ENCODE data around the gene WBP4. TPM values are rescaled to one million over a fixed set of nuclear protein-coding genes. Genes with fewer than 3 reads are reported as not detected.
A peak's percentile ranks its signal among the peaks of the same experiment; 100 is the strongest.

WBP4 gene
- total and polyA plus RNA-seq, 12 donors: 13.0 to 45.1 (median 21.8) TPM

DNA sequence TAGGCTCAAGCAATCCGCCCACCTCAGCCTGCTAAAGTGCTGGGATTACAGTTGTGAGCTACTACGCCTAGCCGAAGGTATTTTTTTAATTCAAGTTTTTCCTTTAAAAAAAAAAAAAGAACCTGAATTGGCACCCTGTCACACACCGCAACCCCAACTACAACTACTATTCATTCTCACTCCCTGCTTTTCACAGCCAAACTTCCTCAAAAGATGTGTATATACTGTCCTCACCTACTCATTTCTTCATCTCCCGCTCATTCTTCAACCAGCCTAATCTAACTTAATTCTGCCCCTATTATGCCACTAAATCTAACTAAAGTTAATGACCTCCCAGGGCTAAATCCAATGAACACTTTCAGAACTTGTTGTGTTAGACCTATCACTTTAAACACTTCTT, 12.7 kb upstream of the WBP4 start:
- intact Hi-C loops (cut with DNase I): no loop called here
- WGBS, 2 donors: 97 to 98% methylated on average over 5 of the region's 5 CpGs
- ATAC-seq: no peak
- no peak for DNase-seq
- Histone ChIP-seq H3K36me3 (peaks cover 0 to 10% (median 0%) of the 10 kb centered on the region in 9 donors), H3K4me1 (peaks cover 3 to 50% (median 41%) of the 10 kb centered on the region in 9 donors), H3K27ac (no peak overlapping the region), H3K27me3 (no peaks in the 10 kb centered on the region), H3K4me3 (no peak overlapping the region), H3K9me3 (peaks cover 0 to 19% (median 0%) of the 10 kb centered on the region in 11 donors)
- TF ChIP-seq, protein P1, sequence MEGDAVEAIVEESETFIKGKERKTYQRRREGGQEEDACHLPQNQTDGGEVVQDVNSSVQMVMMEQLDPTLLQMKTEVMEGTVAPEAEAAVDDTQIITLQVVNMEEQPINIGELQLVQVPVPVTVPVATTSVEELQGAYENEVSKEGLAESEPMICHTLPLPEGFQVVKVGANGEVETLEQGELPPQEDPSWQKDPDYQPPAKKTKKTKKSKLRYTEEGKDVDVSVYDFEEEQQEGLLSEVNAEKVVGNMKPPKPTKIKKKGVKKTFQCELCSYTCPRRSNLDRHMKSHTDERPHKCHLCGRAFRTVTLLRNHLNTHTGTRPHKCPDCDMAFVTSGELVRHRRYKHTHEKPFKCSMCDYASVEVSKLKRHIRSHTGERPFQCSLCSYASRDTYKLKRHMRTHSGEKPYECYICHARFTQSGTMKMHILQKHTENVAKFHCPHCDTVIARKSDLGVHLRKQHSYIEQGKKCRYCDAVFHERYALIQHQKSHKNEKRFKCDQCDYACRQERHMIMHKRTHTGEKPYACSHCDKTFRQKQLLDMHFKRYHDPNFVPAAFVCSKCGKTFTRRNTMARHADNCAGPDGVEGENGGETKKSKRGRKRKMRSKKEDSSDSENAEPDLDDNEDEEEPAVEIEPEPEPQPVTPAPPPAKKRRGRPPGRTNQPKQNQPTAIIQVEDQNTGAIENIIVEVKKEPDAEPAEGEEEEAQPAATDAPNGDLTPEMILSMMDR (IDR thresholded peaks at IDR 0.05): no peak

DNA sequence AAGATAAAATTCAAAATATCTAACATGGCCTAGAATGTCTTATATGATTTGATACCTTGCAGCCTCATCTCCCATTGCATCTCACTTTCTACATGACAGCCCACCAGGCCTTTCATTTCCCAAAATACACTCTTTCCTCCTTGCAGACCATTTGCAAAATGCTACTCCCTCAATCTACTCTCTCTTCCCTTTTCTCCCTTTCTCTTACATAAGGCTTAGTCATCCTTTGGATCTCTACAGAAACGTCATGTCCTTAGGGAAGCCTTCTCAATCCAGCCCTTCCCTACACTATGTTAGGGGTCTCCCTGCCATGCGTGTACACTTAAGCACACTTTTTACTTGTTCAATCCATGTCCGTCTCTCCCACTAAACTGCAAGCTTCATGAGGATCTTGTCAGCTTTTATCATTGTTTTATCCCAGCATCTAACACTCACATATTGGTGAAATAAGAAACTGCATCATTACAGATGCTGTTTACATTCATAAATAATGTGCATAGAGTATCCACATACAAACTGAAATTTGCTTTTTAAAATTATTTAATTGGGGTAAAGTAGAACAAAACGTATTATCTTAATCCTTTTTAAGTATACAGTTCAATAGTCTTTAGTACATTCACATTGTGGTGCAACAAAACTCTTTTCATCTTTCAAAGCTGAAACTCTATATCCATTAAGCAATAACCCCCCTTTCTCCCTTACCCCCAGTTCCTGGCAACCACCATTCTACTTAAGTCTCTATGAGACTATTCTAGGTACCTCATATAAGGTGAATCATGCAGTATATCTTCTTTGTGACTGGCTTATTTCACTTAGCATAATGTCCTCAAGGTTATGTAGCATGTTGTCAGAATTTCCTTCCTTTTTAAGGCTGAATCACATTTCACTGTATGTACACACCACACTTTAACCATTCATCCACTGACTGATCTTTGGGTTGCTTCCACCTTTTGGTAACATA, 11.5 kb upstream of the WBP4 start:
- DNase-seq (no peak), ATAC-seq (peak in 3 of 8 donors; percentile 28 to 42 (median 29))
- TF ChIP-seq, protein P1 (IDR thresholded peaks at IDR 0.05): no peak
- Histone ChIP-seq H3K4me3 (no peak overlapping the region), H3K36me3 (peaks cover 0 to 10% (median 0%) of the 10 kb centered on the region in 9 donors), H3K27me3 (no peaks in the 10 kb centered on the region), H3K4me1 (peaks cover 3 to 61% (median 53%) of the 10 kb centered on the region in 9 donors), H3K27ac (peak overlapping the region in 1 of 10 donors; percentile 51), H3K9me3 (peaks cover 0 to 10% (median 0%) of the 10 kb centered on the region in 11 donors)
- 87 to 90% methylated on average over 4 of the region's 4 CpGs for WGBS, 2 donors
- intact Hi-C loops (cut with DNase I): loop anchor here in 5 of 10 donors (10.0 kb wide), 4 partner anchors 55 to 275 kb away; partner anchors contain the start of gene MRPS31 (in 1 of the 5)

DNA sequence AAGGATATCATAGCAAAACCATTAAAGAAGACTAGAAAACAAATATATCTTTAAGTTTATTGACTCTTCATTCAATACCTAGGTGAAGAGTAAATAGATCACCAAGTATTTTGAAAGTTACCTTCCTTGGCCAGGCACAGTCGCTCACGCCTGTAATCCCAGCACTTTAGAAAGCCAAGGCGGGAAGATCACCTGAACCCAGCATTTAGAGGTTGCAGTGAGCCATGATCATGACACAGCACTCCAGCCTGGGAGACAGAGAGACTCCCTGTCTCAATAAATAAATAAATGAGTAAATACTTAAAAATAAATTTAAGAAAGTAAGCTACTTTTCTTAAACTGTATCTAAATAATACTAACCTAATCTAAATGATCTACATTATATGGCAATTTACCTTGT, 8.9 kb upstream of the WBP4 start:
- H3K27me3 ChIP-seq: no peaks in the 10 kb centered on the region
- H3K9me3 ChIP-seq: peaks cover 0 to 10% (median 0%) of the 10 kb centered on the region in 11 donors
- no peak overlapping the region for H3K4me3 ChIP-seq
- DNase-seq (no peak), ATAC-seq (peak in 2 of 8 donors; percentile 38 to 44)
- WGBS, 2 donors: 91% methylated on average over 3 of the region's 3 CpGs
- peaks cover 0 to 8% (median 0%) of the 10 kb centered on the region in 9 donors for H3K36me3 ChIP-seq
- peaks cover 3 to 88% (median 79%) of the 10 kb centered on the region in 9 donors for H3K4me1 ChIP-seq
- peak overlapping the region in 9 of 10 donors; percentile 47 to 81 (median 70) for H3K27ac ChIP-seq
- TF ChIP-seq, protein P1 (IDR thresholded peaks at IDR 0.05): no peak
- intact Hi-C loops (cut with DNase I): loop anchor here in 5 of 10 donors (10.0 kb wide), 4 partner anchors 58 to 278 kb away; partner anchors contain the start of gene MRPS31 (in 1 of the 5)

DNA sequence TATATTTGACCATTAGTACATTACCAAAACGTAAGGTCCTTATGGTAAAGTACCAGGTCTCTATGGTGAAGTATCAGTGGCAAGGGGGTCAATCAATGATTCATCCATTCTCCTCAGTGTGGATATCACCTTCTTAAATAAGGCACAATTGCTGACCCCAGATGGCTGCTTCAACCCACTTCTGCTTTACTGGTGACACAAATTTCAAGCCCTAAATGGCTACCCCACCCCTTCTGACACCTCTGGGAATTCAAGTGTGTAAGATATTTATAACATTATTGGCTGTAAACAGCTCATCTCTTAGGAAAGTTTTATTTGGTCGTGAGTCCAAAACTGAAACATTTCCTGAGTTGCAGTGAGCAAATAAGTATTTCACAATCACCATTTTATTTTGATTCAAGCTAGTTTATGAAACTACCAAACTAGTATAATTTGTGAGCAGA, 7.9 kb upstream of the WBP4 start:
- intact Hi-C loops (cut with DNase I): loop anchor here in 5 of 10 donors (10.0 kb wide), 4 partner anchors 59 to 279 kb away; partner anchors contain the start of gene MRPS31 (in 1 of the 5)
- H3K4me3 ChIP-seq: peak overlapping the region in 1 of 10 donors; percentile 5
- no peaks in the 10 kb centered on the region for H3K36me3 ChIP-seq
- 23 to 25% methylated on average over 2 of the region's 2 CpGs for WGBS, 2 donors
- H3K27ac ChIP-seq: peak overlapping the region; percentile 47 to 81 (median 68)
- DNase-seq: peak in 1 of 2 donors; percentile 32
- peaks cover 3 to 98% (median 89%) of the 10 kb centered on the region in 9 donors for H3K4me1 ChIP-seq
- peak; percentile 53 to 88 (median 81) for ATAC-seq
- no peaks in the 10 kb centered on the region for H3K27me3 ChIP-seq
- H3K9me3 ChIP-seq: peaks cover 0 to 1% (median 0%) of the 10 kb centered on the region in 11 donors
- TF ChIP-seq, protein P1 (IDR thresholded peaks at IDR 0.05): no peak
